WTC11 (cell line): Measurements from ENCODE around the gene MUC2. TPM values are rescaled to one million over a fixed set of nuclear protein-coding genes. Genes with fewer than 3 reads are reported as not detected.

Experiments used
- ATAC-seq: fragments of 200-7000 bp; cut with Tn5 transposase; 2 replicates; pipeline ENCODE4 v1.10.0; 2021; ENCODE audit warnings: mild to moderate bottlenecking, moderate library complexity
- CTCF ChIA-PET: fragments of 300-600 bp; sonication (Branson Sonifier 250); formaldehyde crosslinking; loops from one replicate; lab custom pipeline; 2021; ENCODE audit warnings: antibody characterized with exemption; lab: Charles Lee
- POLR2A ChIA-PET: fragments of 350-600 bp; sonication (Branson Sonifier 250); formaldehyde crosslinking; loops from one replicate; lab custom pipeline; 2021; ENCODE audit warnings: antibody characterized with exemption; lab: Charles Lee
- DNase-seq: peaks from one replicate; pipeline ENCODE4 v3.0.0; 2021; ENCODE audit warnings: low spot score
- H3K27ac Mint-ChIP-seq: 2 replicates; pipeline ENCODE4 v1.8.0; 2021; ENCODE audit warnings: mixed read lengths
- H3K27me3 Mint-ChIP-seq: 2 replicates; pipeline ENCODE4 v1.8.0; 2021; ENCODE audit warnings: low read depth, mild to moderate bottlenecking, moderate library complexity, mixed read lengths
- H3K36me3 Mint-ChIP-seq: 2 replicates; pipeline ENCODE4 v1.8.0; 2021; ENCODE audit warnings: mixed read lengths
- H3K4me1 Mint-ChIP-seq: 2 replicates; pipeline ENCODE4 v1.8.0; 2022; ENCODE audit warnings: mixed read lengths
- H3K4me3 Mint-ChIP-seq: 2 replicates; pipeline ENCODE4 v1.8.0; 2021; ENCODE audit warnings: mild to moderate bottlenecking, moderate library complexity, mixed read lengths
- H3K9me3 Mint-ChIP-seq: 2 replicates; pipeline ENCODE4 v1.8.0; 2021; ENCODE audit warnings: mixed read lengths
- CREB1 ChIP-seq: sonication (generic); formaldehyde crosslinking; IDR thresholded peaks from 2 replicates; pipeline ENCODE4 v1.8.0; 2023; ENCODE audit warnings: mild to moderate bottlenecking, missing genetic modification reagents
- CREM ChIP-seq: sonication (generic); formaldehyde crosslinking; IDR thresholded peaks from 2 replicates; pipeline ENCODE4 v1.8.1; 2022; ENCODE audit warnings: mild to moderate bottlenecking, missing genetic modification reagents, moderate library complexity
- ETV6 ChIP-seq: sonication (generic); formaldehyde crosslinking; IDR thresholded peaks from 2 replicates; pipeline ENCODE4 v1.8.1; 2022; ENCODE audit warnings: mild to moderate bottlenecking, missing genetic modification reagents
- FOXJ3 ChIP-seq: sonication (generic); formaldehyde crosslinking; IDR thresholded peaks from 2 replicates; pipeline ENCODE4 v1.9.0; 2021; ENCODE audit warnings: missing genetic modification reagents, mild to moderate bottlenecking, borderline replicate concordance
- GTF2I ChIP-seq: fragments of 250-450 bp; sonication (Bioruptor Pico); conservative IDR thresholded peaks from 2 replicates; pipeline ENCODE4 v1.4.0; 2021; ENCODE audit warnings: mild to moderate bottlenecking
- KAT7 ChIP-seq: sonication (generic); formaldehyde crosslinking; IDR thresholded peaks from 2 replicates; pipeline ENCODE4 v1.8.1; 2023; ENCODE audit warnings: missing genetic modification reagents, mild to moderate bottlenecking, borderline replicate concordance
- NFE2L1 ChIP-seq: sonication (generic); formaldehyde crosslinking; IDR thresholded peaks from 2 replicates; pipeline ENCODE4 v1.8.1; 2023; ENCODE audit warnings: missing genetic modification reagents
- PRRX2 ChIP-seq: fragments of 250-450 bp; sonication (Bioruptor Pico); IDR thresholded peaks from 2 replicates; pipeline ENCODE4 v1.8.0; 2021; ENCODE audit warnings: mild to moderate bottlenecking
- TCF7 ChIP-seq: sonication (generic); formaldehyde crosslinking; IDR thresholded peaks from 2 replicates; pipeline ENCODE4 v1.8.0; 2022; ENCODE audit warnings: mild to moderate bottlenecking, low read depth, missing genetic modification reagents, moderate library complexity
- TEAD1 ChIP-seq: sonication (generic); formaldehyde crosslinking; IDR thresholded peaks from 2 replicates; pipeline ENCODE4 v1.8.0; 2022; ENCODE audit warnings: mild to moderate bottlenecking, missing genetic modification reagents
- ZBTB21 ChIP-seq: sonication (generic); formaldehyde crosslinking; IDR thresholded peaks from 2 replicates; pipeline ENCODE4 v1.8.1; 2023; ENCODE audit warnings: mild to moderate bottlenecking, missing genetic modification reagents, borderline replicate concordance
- ZNF121 ChIP-seq: sonication (generic); formaldehyde crosslinking; IDR thresholded peaks from 2 replicates; pipeline ENCODE4 v1.8.0; 2023; ENCODE audit warnings: missing genetic modification reagents
- ZNF317 ChIP-seq: sonication (generic); formaldehyde crosslinking; IDR thresholded peaks from 2 replicates; pipeline ENCODE4 v1.8.1; 2023; ENCODE audit warnings: low read depth, mild to moderate bottlenecking, moderate library complexity, missing genetic modification reagents, borderline replicate concordance
- ZNF423 ChIP-seq: fragments of 250-450 bp; sonication (Bioruptor Pico); IDR thresholded peaks from 2 replicates; pipeline ENCODE4 v2.1.2; 2022; ENCODE audit warnings: mild to moderate bottlenecking, moderate library complexity
- total RNA-seq: library from RNA; stranded (reverse); gene quantifications from 3 replicates; pipeline ENCODE4 v1.2.3, GENCODE V29; 2021
- TF ChIP-seq, protein P1 (sequence below): fragments of 250-450 bp; sonication (Bioruptor Pico); conservative IDR thresholded peaks from 2 replicates; pipeline ENCODE4 v1.9.0; 2021; ENCODE audit warnings: mild to moderate bottlenecking
- TF ChIP-seq, protein P2 (sequence below): fragments of 250-450 bp; sonication (Bioruptor Pico); IDR thresholded peaks from 2 replicates; pipeline ENCODE4 v1.9.0; 2021; ENCODE audit warnings: moderate library complexity, mild to moderate bottlenecking, inconsistent platforms, borderline replicate concordance
- TF ChIP-seq, protein P3 (sequence below): fragments of 250-450 bp; sonication (Bioruptor Pico); IDR thresholded peaks from 2 replicates; pipeline ENCODE4 v2.1.2; 2022; ENCODE audit warnings: mild to moderate bottlenecking, moderate library complexity
- TF ChIP-seq, protein P4 (sequence below): sonication (generic); formaldehyde crosslinking; IDR thresholded peaks from 2 replicates; pipeline ENCODE4 v1.8.0; 2023; ENCODE audit warnings: mild to moderate bottlenecking, missing genetic modification reagents
- TF ChIP-seq, protein P5 (sequence below): sonication (generic); formaldehyde crosslinking; IDR thresholded peaks from 2 replicates; pipeline ENCODE4 v1.8.1; 2022; ENCODE audit warnings: low read depth, missing genetic modification reagents, borderline replicate concordance
- TF ChIP-seq, protein P6 (sequence below): sonication (generic); formaldehyde crosslinking; IDR thresholded peaks from 2 replicates; pipeline ENCODE4 v1.8.1; 2023; ENCODE audit warnings: mild to moderate bottlenecking, missing genetic modification reagents
- TF ChIP-seq, protein P7 (sequence below): sonication (generic); formaldehyde crosslinking; IDR thresholded peaks from 2 replicates; pipeline ENCODE4 v1.8.1; 2023; ENCODE audit warnings: mild to moderate bottlenecking, missing genetic modification reagents, moderate library complexity
- TF ChIP-seq, protein P8 (sequence below): sonication (generic); formaldehyde crosslinking; IDR thresholded peaks from 2 replicates; pipeline ENCODE4 v1.8.0; 2022; ENCODE audit warnings: mild to moderate bottlenecking, missing genetic modification reagents

Gene MUC2
- total RNA-seq, 1 experiment from 2014 or later = 0.22 TPM

DNA sequence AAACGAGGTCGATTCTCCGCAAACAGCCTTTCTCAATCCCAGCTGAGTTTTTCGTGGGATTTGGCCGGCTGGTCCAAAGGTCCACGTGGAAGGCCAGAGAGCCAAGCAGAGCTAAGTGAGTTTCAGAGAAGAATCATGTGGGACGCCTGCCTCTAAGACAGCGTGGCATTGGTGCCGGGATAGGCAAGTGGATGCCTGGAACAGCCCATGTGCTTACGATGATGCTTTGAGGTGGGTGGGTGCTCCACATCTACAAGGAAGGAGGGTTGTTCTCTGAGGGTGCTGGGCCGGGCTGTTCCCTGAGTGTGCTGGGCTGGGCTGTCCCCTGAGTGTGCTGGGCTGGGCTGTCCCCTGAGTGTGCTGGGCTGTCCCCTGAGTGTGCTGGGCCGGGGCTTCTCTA is 41.4 kb downstream of the MUC2 start (continued):
- no peak for TF ChIP-seq ZBTB21
- TF ChIP-seq FOXJ3 (CRISPR knock-in tag) = no peak
- no peak for TF ChIP-seq GTF2I (CRISPR knock-in tag)
- TF ChIP-seq, protein P1, sequence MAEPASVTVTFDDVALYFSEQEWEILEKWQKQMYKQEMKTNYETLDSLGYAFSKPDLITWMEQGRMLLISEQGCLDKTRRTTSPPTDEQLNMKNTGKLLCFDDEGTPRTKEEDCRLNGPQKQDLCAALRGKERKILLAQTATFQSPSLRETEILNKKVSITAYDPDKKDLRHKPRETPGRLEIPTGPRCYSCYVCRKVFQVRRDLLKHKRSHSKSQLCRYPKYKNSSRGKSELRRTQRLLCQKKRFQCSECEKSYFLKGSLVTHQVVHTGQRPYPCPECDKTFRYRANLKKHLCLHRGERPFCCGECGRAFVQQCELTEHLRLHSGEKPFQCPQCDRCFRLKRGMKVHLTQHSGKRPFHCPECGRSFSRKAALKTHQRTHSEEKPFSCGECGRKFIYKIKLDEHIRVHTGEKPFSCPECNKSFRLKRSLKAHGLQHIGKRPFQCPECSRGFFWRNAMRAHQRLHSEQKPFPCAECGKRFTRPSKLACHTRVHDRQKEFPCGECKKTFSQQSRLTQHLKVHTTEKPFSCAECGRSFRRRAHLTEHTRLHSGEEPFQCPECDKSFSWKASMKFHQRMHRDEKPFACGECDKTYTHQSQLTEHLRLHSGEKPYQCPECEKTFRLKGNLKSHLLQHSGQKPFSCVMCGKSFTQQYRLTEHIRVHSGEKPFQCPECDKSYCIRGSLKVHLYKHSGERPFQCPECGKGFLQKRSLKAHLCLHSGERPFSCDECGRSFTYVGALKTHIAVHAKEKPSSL (CRISPR knock-in tag) = no peak
- TF ChIP-seq, protein P2, sequence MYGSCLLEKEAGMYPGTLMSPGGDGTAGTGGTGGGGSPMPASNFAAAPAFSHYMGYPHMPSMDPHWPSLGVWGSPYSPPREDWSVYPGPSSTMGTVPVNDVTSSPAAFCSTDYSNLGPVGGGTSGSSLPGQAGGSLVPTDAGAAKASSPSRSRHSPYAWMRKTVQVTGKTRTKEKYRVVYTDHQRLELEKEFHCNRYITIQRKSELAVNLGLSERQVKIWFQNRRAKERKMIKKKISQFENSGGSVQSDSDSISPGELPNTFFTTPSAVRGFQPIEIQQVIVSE (CRISPR knock-in tag) = no peak
- TF ChIP-seq ZNF423 (CRISPR knock-in tag) = no peak
- TF ChIP-seq, protein P3, sequence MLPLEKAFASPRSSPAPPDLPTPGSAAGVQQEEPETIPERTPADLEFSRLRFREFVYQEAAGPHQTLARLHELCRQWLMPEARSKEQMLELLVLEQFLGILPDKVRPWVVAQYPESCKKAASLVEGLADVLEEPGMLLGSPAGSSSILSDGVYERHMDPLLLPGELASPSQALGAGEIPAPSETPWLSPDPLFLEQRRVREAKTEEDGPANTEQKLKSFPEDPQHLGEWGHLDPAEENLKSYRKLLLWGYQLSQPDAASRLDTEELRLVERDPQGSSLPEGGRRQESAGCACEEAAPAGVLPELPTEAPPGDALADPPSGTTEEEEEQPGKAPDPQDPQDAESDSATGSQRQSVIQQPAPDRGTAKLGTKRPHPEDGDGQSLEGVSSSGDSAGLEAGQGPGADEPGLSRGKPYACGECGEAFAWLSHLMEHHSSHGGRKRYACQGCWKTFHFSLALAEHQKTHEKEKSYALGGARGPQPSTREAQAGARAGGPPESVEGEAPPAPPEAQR (CRISPR knock-in tag) = no peak
- TF ChIP-seq CREB1 (CRISPR knock-in tag) = no peak

DNA sequence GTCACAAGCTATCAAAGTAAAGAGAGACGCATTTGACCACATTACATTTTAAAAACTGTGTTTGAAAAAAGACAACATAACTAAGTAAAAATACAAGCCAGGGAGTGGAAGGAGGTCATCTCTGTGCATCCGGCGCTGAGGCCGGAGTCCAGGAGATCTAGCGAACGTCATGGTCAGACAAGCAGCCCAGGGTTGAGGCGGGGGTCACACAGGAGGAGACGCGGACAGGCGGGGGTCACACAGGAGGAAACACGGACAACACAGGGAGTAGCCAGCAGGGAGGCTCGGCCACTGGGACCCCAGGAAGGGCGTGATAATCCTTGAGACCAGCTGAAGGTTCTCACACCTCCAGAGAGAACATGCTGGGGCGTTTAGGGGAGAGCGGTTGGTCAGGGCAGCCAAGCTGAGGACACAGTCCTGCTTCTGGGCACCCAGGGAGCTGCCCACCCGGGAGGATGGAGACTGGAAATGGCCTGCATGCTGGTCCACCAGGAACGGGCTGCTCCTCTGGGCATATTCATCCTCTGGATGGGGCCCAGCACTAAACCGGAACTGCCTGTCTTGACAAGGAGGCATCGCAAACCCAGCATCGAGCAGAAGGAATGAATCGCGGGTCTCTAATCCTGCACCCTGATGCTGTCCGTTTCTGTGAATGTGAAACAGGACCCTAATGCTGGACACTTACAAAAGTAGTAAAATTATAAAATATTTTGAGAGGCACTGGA is 42.2 kb downstream of the MUC2 start:
- POLR2A ChIA-PET = no interaction called here
- Mint-ChIP-seq H3K27me3 (no peaks in the 10 kb centered on the region), H3K27ac (no peak overlapping the region)
- TF ChIP-seq KAT7 (CRISPR knock-in tag) (no peak), ETV6 (CRISPR knock-in tag) (no peak), TCF7 (no peak), ZNF121 (CRISPR knock-in tag) (no peak), CREM (CRISPR knock-in tag) (no peak), ZNF423 (CRISPR knock-in tag) (no peak), NFE2L1 (CRISPR knock-in tag) (no peak), PRRX2 (CRISPR knock-in tag) (no peak), ZNF317 (CRISPR knock-in tag) (no peak), TEAD1 (CRISPR knock-in tag) (no peak)
- TF ChIP-seq, protein P4, sequence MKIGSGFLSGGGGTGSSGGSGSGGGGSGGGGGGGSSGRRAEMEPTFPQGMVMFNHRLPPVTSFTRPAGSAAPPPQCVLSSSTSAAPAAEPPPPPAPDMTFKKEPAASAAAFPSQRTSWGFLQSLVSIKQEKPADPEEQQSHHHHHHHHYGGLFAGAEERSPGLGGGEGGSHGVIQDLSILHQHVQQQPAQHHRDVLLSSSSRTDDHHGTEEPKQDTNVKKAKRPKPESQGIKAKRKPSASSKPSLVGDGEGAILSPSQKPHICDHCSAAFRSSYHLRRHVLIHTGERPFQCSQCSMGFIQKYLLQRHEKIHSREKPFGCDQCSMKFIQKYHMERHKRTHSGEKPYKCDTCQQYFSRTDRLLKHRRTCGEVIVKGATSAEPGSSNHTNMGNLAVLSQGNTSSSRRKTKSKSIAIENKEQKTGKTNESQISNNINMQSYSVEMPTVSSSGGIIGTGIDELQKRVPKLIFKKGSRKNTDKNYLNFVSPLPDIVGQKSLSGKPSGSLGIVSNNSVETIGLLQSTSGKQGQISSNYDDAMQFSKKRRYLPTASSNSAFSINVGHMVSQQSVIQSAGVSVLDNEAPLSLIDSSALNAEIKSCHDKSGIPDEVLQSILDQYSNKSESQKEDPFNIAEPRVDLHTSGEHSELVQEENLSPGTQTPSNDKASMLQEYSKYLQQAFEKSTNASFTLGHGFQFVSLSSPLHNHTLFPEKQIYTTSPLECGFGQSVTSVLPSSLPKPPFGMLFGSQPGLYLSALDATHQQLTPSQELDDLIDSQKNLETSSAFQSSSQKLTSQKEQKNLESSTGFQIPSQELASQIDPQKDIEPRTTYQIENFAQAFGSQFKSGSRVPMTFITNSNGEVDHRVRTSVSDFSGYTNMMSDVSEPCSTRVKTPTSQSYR (CRISPR knock-in tag) = no peak
- TF ChIP-seq, protein P5, sequence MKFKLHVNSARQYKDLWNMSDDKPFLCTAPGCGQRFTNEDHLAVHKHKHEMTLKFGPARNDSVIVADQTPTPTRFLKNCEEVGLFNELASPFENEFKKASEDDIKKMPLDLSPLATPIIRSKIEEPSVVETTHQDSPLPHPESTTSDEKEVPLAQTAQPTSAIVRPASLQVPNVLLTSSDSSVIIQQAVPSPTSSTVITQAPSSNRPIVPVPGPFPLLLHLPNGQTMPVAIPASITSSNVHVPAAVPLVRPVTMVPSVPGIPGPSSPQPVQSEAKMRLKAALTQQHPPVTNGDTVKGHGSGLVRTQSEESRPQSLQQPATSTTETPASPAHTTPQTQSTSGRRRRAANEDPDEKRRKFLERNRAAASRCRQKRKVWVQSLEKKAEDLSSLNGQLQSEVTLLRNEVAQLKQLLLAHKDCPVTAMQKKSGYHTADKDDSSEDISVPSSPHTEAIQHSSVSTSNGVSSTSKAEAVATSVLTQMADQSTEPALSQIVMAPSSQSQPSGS = no peak
- TF ChIP-seq, protein P6, sequence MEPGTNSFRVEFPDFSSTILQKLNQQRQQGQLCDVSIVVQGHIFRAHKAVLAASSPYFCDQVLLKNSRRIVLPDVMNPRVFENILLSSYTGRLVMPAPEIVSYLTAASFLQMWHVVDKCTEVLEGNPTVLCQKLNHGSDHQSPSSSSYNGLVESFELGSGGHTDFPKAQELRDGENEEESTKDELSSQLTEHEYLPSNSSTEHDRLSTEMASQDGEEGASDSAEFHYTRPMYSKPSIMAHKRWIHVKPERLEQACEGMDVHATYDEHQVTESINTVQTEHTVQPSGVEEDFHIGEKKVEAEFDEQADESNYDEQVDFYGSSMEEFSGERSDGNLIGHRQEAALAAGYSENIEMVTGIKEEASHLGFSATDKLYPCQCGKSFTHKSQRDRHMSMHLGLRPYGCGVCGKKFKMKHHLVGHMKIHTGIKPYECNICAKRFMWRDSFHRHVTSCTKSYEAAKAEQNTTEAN (CRISPR knock-in tag) = no peak
- TF ChIP-seq, protein P7, sequence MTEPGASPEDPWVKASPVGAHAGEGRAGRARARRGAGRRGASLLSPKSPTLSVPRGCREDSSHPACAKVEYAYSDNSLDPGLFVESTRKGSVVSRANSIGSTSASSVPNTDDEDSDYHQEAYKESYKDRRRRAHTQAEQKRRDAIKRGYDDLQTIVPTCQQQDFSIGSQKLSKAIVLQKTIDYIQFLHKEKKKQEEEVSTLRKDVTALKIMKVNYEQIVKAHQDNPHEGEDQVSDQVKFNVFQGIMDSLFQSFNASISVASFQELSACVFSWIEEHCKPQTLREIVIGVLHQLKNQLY (CRISPR knock-in tag) = no peak
- TF ChIP-seq, protein P8, sequence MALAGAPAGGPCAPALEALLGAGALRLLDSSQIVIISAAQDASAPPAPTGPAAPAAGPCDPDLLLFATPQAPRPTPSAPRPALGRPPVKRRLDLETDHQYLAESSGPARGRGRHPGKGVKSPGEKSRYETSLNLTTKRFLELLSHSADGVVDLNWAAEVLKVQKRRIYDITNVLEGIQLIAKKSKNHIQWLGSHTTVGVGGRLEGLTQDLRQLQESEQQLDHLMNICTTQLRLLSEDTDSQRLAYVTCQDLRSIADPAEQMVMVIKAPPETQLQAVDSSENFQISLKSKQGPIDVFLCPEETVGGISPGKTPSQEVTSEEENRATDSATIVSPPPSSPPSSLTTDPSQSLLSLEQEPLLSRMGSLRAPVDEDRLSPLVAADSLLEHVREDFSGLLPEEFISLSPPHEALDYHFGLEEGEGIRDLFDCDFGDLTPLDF (CRISPR knock-in tag) = no peak

More for the DNA sequence above, 42.2 kb downstream of the MUC2 start:
- CTCF ChIA-PET = no interaction called here
- no peak for DNase-seq
- no peaks in the 10 kb centered on the region for H3K9me3 Mint-ChIP-seq
- no peaks in the 10 kb centered on the region for H3K36me3 Mint-ChIP-seq
- no peaks in the 10 kb centered on the region for H3K4me1 Mint-ChIP-seq
- no peak for ATAC-seq
- no peak overlapping the region for H3K4me3 Mint-ChIP-seq
